ENCODE results near the gene KIF5A.
"Not testable (repeated sequence)": the region's sequence is repeated elsewhere in the genome, so short reads cannot be mapped to it uniquely, and the experiment has no call there.

The KIF5A gene

DNA sequence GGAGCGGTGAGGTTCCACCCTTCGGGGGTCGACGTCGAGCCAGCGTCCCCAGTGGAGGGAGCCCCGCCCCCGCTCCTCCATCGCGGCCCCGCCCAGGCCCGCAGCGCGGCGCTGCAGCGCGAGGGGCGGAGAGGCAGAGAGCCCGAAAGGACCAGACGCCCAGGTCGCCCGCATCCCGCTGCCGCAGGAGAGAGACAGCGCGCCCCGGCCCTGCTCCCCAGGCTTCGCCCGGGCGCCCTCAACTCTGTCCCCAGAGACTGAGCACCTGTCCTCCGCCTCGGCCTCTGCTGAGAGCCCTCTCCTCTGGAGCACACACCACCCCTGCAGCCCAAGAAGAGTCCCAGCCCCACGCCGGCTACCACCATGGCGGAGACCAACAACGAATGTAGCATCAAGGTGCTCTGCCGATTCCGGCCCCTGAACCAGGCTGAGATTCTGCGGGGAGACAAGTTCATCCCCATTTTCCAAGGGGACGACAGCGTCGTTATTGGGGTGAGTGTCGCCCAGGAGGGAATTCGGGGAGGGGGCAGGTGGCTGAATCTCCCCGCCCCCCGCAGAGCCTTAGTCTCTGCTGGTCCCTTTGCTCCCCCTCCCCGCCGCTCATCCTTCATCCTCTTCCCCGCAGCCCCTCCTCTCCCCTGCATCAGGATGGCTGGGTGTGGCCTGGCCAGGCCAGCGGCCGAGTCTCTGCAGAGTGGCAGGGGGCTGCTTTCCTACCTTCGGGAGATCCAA is at the start of gene KIF5A:
KIF5A (plus strand) TSS at position 136 of the 732 bp plus-strand sequence; CDS start at position 364, 228 bp downstream.
- DNase-seq = peak; percentile 61

DNA sequence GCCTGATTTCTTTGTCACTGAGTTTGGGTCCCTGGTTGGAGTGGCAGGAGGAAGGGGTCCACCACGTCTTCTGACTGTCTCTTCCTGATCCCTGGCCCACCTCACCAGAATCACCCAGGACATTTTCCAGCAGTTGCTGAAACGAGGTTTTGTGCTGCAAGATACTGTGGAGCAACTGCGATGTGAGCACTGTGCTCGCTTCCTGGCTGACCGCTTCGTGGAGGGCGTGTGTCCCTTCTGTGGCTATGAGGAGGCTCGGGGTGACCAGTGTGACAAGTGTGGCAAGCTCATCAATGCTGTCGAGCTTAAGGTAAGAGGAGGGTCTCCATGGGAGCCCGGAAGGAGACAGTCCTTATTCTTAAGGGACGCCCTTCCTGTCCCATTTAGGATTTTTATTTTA is 49.6 kb upstream of the KIF5A start:
- no peak for DNase-seq

DNA sequence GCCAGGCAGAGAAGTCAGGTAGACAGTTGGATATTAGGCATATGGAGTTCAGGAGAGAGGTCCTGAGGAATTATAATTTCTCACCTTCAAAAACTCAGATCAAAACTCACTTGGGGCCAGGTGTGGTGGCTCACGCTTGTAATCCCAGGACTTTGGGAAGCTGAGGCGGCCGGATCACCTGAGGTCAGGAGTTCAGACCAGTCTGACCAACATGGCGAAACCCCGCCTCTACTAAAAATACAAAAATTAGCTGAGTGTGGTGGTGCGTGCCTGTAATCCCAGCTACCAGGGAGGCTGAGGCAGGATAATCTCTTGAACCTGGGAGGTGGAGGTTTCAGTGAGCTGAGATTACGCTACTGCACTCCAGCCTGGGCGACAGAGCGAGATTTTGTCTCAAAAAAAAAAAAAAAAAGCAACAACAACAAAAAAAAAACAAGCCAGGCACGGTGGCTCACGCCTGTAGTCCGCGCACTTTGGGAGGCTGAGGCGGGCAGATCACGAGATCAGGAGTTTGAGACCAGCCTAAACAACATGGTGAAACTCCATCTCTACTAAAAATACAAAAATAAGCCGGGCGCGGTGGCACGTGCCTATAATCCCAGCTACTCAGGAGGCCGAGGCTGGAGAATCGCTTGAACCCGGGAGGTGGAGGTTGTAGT is 47.4 kb upstream of the KIF5A start:
- DNase-seq = not testable (repeated sequence)

DNA sequence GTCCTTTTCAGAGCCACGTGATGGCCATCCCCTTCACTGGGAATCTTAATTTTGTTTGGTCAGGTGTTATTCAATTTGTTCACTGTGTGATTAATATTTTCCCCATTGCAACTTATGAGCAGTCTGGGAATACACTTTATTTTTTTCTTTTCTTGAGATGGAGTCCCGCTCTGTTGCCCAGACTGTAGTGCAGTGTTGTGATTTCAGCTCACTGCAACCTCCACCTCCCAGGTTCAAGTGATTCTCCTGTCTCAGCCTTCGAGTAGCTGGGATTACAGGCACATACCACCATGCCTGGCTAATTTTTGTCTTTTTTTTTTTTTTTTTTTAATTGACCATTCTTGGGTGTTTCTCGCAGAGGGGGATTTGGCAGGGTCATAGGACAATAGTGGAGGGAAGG is 43.3 kb upstream of the KIF5A start:
- not testable (repeated sequence) for DNase-seq

DNA sequence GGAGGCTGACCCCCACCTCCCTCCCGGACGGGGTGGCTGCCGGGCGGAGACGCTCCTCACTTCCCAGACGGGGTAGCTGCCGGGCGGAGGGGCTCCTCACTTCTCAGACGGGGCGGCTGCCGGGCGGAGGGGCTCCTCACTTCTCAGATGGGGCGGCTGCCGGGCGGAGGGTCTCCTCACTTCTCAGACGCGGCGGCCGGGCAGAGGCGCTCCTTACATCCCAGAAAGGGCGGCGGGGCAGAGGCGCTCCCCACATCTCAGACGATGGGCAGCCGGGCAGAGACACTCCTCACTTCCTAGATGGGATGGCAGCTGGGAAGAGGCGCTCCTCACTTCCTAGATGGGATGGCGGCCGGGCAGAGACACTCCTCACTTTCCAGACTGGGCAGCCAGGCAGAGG is 42.0 kb upstream of the KIF5A start:
- DNase-seq = not testable (repeated sequence)

DNA sequence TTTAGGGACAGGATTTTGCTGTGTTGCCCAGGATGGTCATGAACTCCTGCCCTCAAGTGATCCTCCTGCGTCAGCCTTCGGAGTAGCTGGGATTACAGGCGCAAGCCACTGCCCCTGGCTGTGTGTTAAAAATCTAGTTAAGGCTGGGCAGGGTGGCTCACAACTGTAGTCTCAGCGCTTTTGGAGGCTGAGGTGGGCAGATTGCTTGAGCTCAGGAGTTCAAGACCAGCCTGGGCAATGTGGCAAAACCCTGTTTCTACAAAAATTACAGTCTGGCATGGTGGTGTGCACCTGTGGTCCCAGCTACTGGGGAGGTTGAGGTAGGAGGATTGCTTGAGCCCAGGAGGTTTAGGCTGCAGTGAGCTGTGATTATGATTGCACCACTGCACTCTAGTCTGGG is 38.7 kb upstream of the KIF5A start:
- no peak for DNase-seq

DNA sequence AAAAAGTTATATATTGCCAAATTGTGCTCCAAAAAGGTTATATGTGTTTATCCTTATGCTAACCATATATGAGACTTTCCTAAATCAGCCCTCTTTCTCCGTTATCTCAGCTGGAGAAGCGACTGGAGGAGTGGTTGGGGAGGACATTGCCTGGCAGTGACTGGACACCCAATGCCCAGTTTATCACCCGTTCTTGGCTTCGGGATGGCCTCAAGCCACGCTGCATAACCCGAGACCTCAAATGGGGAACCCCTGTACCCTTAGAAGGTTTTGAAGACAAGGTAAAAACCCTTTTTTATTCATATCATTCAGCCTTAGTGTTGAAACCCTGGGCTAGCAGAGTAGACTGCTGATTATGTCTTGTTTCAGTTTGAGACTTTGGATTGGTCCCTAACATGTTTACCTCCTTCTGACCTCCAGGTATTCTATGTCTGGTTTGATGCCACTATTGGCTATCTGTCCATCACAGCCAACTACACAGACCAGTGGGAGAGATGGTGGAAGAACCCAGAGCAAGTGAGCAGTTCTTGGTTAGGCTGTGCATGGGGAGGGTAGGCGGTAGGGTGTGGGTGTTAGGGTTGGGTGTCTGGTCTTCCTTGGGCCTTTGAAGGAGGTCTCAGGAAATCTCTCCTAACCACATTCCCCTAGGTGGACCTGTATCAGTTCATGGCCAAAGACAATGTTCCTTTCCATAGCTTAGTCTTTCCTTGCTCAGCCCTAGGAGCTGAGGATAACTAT is 38.1 kb upstream of the KIF5A start:
- no peak for DNase-seq

DNA sequence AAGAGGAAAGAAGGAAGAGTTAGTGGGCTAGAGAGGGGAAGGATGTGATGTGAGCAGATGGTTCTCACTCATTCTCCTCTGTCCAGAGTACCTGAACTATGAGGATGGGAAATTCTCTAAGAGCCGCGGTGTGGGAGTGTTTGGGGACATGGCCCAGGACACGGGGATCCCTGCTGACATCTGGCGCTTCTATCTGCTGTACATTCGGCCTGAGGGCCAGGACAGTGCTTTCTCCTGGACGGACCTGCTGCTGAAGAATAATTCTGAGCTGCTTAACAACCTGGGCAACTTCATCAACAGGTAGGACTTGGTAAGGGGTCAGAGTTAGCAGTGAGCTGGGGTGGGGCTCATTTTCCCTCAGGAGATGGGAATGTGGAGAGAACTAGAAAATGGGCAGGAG is 37.2 kb upstream of the KIF5A start:
- DNase-seq = no peak

DNA sequence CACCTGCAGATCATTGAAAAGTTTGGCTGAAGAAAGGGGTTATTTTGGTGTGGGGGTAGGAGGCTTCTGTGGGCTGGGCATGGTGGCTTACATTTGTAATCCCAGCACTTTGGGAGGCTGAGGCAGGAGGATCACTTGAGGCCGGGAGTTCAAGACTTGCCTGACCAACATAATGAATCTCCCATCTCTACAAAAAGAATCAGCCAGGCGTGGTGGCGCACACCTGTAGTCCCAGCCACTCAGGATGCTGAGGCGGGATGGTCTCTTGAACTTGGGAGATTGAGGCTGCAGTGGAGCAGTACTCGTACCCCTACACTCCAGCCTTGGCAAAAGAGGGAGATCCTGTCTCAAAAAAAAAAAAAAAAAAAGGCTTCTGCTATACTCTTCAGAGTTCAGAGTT is 36.6 kb upstream of the KIF5A start:
- DNase-seq = no peak

DNA sequence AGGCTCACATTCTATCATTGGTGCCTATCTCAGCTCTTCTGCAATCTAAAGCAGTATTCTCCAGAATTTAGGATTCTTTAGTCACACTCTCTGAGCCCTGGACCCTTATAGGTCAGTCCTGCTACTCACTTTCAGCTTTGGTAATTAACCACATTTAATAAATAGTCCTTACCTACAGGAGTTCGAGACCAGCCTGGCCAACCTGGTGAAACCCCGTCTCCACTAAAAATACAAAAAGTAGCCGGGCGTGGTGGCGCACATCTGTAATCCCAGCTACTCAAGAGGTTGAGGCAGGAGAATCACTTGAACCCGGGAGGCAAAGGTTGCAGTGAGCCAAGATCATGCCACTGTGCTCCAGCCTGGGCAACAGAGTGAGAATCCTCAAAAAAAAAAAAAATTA is 36.2 kb upstream of the KIF5A start:
- DNase-seq = not testable (repeated sequence)

DNA sequence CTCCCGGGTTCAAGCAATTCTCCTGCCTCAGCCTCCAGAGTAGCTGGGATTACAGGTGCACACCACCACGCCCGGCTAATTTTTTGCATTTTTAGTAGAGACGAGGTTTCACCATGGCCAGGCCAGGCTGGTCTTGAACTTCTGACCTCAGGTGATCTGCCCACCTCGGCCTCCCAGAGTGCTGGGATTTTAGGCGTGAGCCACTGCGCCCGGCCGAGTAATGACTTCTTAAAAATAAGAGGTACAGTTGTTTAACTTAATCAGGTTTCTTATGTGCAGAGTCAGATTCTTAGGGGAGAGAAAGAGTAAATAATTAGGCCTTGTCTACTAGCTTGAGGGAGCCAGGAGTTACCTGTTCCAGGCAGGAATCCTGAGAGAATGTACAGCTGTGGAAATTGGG is 35.6 kb upstream of the KIF5A start:
- not testable (repeated sequence) for DNase-seq

DNA sequence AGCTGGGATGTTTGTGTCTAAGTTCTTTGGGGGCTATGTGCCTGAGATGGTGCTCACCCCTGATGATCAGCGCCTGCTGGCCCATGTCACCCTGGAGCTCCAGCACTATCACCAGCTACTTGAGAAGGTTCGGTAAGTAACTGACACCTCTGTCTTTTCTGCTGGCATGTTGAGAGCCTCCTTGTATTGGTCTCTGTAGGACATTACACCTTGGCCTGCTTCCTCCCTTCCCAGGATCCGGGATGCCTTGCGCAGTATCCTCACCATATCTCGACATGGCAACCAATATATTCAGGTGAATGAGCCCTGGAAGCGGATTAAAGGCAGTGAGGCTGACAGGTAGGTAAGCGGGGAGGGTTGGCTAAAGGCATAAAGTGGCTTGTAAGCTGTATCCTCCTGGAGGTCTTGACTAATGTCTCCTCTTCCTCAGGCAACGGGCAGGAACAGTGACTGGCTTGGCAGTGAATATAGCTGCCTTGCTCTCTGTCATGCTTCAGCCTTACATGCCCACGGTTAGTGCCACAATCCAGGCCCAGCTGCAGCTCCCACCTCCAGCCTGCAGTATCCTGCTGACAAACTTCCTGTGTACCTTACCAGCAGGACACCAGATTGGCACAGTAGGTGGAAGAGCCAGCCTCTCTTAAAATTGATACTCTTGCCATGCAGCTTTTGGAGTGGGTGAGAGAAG is 35.0 kb upstream of the KIF5A start:
- no peak for DNase-seq

DNA sequence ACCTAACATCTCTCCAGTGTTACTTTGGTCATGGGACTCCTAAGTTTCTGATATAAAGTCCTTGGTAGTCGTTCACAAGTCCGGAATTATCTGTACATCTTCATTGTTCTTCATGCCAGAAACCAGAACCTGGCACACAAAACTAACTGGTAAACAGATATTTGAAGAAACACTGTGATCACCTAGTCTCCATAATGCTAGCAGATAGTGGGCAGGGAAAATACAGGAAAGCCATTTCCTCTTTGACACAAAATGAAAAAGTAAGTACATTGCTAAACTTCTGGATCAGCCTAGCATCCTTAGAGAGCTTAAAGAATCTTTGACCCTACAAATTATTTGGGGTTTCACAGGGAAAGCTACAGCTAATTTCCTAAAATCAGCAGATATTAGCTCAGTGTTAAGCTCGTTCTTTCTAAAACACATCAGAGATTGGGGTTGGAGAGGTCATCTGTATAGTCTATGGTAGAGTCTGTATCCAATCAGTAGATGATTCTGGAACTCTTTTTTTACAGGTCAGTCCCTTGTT is 34.4 kb upstream of the KIF5A start:
- DNase-seq = no peak

DNA sequence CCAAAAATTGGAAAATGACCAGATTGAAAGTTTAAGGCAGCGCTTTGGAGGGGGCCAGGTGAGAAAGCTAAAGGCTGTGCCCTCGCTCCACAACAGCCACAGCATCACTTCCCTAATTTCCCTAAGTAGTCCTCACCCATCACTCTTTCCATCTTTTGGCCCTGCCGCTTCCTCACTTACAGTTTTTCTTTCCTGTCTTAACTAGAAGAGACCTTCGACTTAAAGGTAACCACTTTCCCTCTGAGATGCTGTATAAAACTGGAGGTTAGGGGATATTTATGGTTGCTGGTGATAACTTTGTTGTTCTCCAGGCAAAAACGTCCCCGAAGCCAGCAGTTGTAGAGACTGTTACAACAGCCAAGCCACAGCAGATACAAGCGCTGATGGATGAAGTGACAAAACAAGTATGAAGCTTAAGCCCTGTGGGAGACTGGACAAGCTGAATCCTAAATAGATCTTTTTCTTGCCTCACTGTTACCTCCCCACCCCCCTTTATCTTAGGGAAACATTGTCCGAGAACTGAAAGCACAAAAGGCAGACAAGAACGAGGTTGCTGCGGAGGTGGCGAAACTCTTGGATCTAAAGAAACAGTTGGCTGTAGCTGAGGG is 33.8 kb upstream of the KIF5A start:
- DNase-seq = no peak

DNA sequence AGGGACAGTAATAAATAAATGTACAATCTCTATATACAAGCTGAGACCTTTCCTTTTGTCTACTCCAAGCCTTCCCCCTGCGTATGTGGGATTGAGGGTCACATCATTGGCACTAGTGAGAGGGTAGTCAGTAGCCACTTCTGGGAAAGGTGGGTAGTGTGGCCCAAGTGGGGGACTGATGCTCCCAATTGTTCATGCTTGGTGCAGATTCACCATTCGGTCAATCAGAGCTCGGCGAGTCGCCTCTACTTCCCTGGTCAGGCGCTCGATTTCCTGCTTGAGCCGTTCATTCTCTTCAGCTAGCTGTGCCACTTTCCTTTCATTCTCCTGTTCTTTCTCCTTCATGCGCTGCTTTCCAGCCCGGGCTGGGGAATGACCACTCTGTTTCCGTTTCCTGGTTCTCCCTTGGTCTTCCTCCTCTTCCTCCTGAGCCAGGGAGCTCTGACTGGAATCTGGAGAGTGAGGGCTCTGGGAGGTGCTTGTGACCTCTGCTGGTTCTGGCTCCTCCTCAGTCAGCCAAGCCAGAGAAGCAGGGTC is 33.2 kb upstream of the KIF5A start:
- DNase-seq = no peak

DNA sequence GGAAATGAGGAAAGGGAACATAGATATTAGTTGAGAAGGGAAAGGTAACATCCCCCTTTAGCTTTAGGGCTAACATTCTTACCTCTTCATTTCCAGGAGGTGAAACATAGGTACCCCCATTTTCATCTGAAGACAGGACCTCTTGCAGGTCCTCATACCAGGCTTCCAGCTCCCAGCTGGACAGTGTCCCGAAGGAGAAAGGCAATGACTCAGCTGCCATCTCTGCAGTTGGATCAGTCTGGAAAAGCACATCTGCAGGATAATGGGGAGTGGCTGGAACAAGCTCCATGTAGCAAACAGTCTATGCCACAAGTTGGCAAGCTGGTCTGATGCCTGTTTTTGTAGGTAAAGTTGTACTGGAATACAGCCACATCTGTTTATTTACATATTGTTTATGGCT is 32.7 kb upstream of the KIF5A start:
- no peak for DNase-seq

DNA sequence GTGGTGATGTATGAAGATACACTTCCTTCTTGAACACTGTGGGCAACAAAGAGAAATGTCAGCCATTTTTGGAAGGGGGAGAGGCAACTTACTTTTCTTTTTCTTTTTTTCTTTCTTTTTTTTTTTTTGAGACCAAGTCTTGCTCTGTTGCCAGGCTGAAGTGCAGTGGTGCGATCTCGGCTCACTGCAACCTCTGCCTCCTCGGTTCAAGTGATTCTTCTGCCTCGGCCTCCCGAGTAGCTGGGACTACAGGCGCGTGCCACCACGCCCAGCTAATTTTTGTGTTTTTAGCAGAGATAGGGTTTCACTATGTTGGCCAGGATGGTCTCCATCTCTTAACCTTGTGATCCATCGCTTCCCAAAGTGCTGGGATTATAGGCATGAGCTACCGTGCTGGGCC is 32.1 kb upstream of the KIF5A start:
- not testable (repeated sequence) for DNase-seq

DNA sequence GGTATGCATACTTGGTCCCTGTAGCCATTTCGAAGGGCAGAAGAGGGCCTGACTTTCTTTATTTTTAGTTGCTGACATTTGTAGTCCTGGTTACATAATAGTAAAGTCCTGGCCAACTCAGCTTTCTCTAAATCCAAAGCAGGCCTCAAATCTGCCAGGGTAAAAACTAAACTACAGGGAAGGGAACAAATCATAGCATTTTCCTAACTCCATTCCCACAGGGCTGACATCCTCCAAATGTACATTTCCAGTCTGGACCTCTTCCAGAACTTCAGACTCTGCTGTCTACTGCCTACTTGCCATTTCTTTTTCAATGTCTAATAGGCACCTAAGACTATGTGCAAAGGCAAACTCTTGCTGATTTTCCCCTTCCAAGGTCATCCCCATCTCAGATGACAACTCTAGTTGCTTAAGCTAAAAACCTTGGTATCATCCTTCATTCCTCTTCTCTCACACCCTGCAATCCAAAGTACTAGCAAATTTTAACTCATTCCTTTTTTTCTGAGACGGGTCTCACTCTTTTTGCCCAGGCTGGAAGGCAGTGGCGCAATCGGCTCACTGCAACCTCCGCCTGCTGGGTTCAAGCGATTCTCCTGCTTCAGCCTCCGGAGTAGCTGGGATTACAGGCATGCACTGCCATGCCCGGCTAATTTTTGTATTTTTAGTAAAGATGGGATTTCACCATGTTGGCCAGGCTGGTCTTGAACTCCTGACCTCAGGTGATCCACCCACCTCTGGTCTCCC is 31.5 kb upstream of the KIF5A start:
- DNase-seq = no peak

DNA sequence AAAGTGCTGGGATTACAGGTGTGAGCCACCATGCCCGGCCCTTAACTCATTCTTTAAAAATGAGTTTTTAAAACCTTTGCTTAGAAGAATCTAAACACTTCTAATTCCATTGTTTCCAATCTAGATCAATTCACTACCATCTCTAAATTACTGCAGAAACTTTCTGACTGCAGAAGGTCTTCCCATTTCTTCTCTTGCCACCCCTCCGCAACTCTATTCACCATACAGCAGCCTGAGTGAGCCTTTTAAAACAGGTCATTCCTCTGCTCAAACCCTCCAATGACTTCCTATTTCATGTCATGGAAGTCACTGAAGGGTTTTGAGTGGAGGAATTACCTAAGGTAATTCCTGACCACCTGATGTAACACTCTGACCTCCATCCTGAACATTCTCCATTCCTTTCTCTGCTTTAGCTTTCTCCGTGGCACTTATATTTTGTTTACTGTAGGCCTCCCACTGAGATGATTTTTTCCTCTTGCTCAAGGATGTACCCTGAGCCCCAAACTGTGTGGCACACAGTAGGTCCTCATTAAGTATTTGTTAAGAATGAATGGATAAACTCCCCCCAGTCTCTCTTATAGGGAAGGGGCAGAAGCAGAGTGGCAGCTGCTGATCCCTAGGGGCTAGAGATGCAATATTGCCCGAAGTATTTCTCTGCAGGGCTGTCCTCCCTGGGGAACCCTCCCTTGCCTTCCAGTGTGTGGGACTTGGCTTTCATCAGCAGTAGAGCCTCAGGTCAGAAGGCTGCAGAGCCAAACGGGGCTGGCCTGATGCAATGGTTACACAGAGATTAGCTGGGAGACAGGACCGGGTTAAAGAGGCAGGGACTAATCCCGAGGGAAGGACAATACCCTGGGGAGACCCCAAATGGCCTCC is 30.7 kb upstream of the KIF5A start:
- DNase-seq = peak; percentile 25

DNA sequence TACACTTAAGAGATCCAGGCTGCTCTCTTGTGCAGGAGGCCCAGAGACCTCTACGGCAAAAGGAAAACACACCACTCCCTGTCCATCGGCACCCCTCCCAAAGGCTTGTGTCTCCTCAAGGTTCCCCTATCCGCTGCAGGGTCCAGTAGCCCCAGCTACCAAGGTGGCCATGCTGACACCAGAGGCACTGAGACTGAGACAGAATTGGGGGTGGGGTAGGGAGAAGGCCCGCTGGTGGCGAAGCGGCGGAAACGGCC is 30.1 kb upstream of the KIF5A start:
- peak; percentile 37 for DNase-seq

Data from CD4-positive, alpha-beta T cell treated with Interleukin-10 for 1 hour (primary cell).